ENCODE measurements around the gene SLC9B1. TPM values are rescaled to one million over a fixed set of nuclear protein-coding genes. Genes with fewer than 3 reads are reported as not detected.
"Not testable (repeated sequence)": the region's sequence is repeated elsewhere in the genome, so short reads cannot be mapped to it uniquely, and the experiment has no call there.

The SLC9B1 gene
- total and polyA plus RNA-seq, 8 donors: 0.23 to 1.0 (median 0.44) TPM

- Histone ChIP-seq H3K27me3 (no peaks in the 10 kb centered on the region), H3K9me3 (no peaks in the 10 kb centered on the region), H3K36me3 (no peaks in the 10 kb centered on the region), H3K4me1 (peaks cover 0 to 16% (median 14%) of the 10 kb centered on the region in 3 donors), H3K4me3 (peak within 1 kb of the TSS; percentile 53 to 74 (median 58)), H3K27ac (peak within 1 kb of the TSS; percentile 86 to 98 (median 94))
- 0 to 1% methylated on average over 24 to 71 of the region's 71 CpGs for WGBS, 2 donors
- no peak for FAIRE-seq
- TF ChIP-seq CTCF (IDR thresholded peaks at IDR 0.05): no peak
- peak; percentile 94 to 98 (median 97) for ATAC-seq
- peak; percentile 90 to 96 (median 94) for DNase-seq
- intact Hi-C loops (cut with DNase I): no loop called here
Observed at GRCh38 chr4:102868781-102869568, 150.5 kb downstream of the SLC9B1 start, which contains the start of gene CISD2. TSS of gene CISD2 (plus strand) at chr4:102868992. CDS start at chr4:102869085, 93 bp downstream.

GRCh38 chr4:102868153-102868780, 151.2 kb downstream of the SLC9B1 start:
- no peak for FAIRE-seq
- H3K4me1 ChIP-seq: peaks cover 0 to 16% (median 14%) of the 10 kb centered on the region in 3 donors
- H3K27me3 ChIP-seq: no peaks in the 10 kb centered on the region
- H3K27ac ChIP-seq: peak overlapping the region; percentile 86 to 98 (median 94)
- ATAC-seq: peak; percentile 35 to 68 (median 54)
- intact Hi-C loops (cut with DNase I): no loop called here
- peak in 1 of 6 donors; percentile 21 for DNase-seq
- H3K36me3 ChIP-seq: no peaks in the 10 kb centered on the region
- TF ChIP-seq CTCF (IDR thresholded peaks at IDR 0.05): no peak
- peak overlapping the region; percentile 53 to 74 (median 58) for H3K4me3 ChIP-seq
- WGBS, 2 donors: 5 to 8% methylated on average over 23 of the region's 23 CpGs
- no peaks in the 10 kb centered on the region for H3K9me3 ChIP-seq

- no peak for TF ChIP-seq CTCF (IDR thresholded peaks at IDR 0.05)
- no peaks in the 10 kb centered on the region for H3K36me3 ChIP-seq
- peak overlapping the region; percentile 53 to 74 (median 58) for H3K4me3 ChIP-seq
- intact Hi-C loops (cut with DNase I): no loop called here
- DNase-seq (no peak), FAIRE-seq (no peak), ATAC-seq (no peak)
- WGBS, 2 donors: 75 to 76% methylated on average over 12 of the region's 12 CpGs
- H3K27ac ChIP-seq: peak overlapping the region in 3 of 4 donors; percentile 93 to 98 (median 96)
- peaks cover 0 to 16% (median 14%) of the 10 kb centered on the region in 3 donors for H3K4me1 ChIP-seq
- no peaks in the 10 kb centered on the region for H3K27me3 ChIP-seq
- no peaks in the 10 kb centered on the region for H3K9me3 ChIP-seq
Observed at GRCh38 chr4:102867278-102868152, 152.0 kb downstream of the SLC9B1 start.

- WGBS, 2 donors: 98 to 100% methylated on average over 5 of the region's 5 CpGs
- intact Hi-C loops (cut with DNase I); FAIRE-seq: not testable (repeated sequence)
Observed at GRCh38 chr4:102865327-102865726, 154.2 kb downstream of the SLC9B1 start.

GRCh38 chr4:102862747-102863146, 156.8 kb downstream of the SLC9B1 start:
- no peaks in the 10 kb centered on the region for H3K9me3 ChIP-seq
- no peak overlapping the region for H3K4me3 ChIP-seq
- intact Hi-C loops (cut with DNase I): no loop called here
- no peaks in the 10 kb centered on the region for H3K36me3 ChIP-seq
- ATAC-seq (peak in 2 of 4 donors; percentile 52 to 57), FAIRE-seq (no peak), DNase-seq (no peak)
- no peak overlapping the region for H3K27ac ChIP-seq
- 98 to 100% methylated on average over 1 of the region's 1 CpG for WGBS, 2 donors
- peaks cover 0 to 7% (median 0%) of the 10 kb centered on the region in 3 donors for H3K4me1 ChIP-seq
- TF ChIP-seq CTCF (IDR thresholded peaks at IDR 0.05): no peak
- no peaks in the 10 kb centered on the region for H3K27me3 ChIP-seq

More at GRCh38 chr4:102865327-102865726, 154.2 kb downstream of the SLC9B1 start:
- H3K36me3 ChIP-seq, ATAC-seq, H3K27me3 ChIP-seq, DNase-seq, H3K27ac ChIP-seq, H3K4me3 ChIP-seq, H3K9me3 ChIP-seq: not testable (repeated sequence)
- H3K4me1 ChIP-seq: peaks cover 0 to 14% (median under 1%) of the 10 kb centered on the region in 3 donors
